Neural progenitor cell (in vitro differentiated cells): ENCODE data around the gene KCNH2.
"Not testable (repeated sequence)": the region's sequence is repeated elsewhere in the genome, so short reads cannot be mapped to it uniquely, and the experiment has no call there.

Experiments
- EZH2 ChIP-seq: fragments of 200-600 bp; sonication (generic); IDR thresholded peaks from 2 replicates; pipeline ENCODE4 v1.6.1; 2017; ENCODE audit warnings: antibody characterized with exemption, mild to moderate bottlenecking, moderate library complexity
- TF ChIP-seq, protein P1 (sequence below): fragments of 200-600 bp; sonication (generic); IDR thresholded peaks from 2 replicates; pipeline ENCODE4 v1.5.1; 2017; ENCODE audit warnings: antibody characterized with exemption, mild to moderate bottlenecking

DNA sequence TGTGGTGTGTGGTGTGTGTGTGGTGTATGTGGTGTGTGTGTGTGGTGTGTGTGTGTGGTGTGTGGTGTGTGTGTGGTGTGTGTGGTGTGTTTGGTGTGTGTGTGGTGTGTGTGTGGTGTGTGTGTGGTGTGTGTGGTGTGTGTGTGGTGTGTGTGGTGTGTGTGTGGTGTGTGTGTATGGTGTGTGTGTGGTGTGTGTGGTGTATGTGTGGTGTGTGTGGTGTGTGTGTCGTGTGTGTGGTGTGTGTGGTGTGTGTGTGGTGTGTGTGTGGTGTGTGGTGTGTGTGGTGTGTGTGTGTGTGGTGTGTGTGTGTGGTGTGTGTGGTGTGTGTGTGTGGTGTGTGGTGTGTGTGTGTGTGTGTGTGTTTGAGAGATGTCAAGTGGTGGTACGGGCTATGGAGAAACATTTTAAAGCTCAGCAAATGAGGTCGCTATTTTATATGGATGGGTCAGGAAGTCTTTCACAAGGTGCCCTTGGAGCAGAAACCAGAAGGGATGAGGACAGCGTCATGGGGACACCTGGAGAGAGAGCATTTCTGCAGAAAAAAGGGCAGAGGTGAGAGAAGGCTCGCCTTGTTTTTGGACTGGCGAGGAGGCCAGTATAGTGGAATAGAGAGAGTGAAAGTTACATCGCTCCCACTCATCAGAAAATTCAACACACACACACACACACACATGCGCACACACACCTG is 67.7 kb downstream of the KCNH2 start:
- not testable (repeated sequence) for TF ChIP-seq EZH2
- TF ChIP-seq, protein P1, sequence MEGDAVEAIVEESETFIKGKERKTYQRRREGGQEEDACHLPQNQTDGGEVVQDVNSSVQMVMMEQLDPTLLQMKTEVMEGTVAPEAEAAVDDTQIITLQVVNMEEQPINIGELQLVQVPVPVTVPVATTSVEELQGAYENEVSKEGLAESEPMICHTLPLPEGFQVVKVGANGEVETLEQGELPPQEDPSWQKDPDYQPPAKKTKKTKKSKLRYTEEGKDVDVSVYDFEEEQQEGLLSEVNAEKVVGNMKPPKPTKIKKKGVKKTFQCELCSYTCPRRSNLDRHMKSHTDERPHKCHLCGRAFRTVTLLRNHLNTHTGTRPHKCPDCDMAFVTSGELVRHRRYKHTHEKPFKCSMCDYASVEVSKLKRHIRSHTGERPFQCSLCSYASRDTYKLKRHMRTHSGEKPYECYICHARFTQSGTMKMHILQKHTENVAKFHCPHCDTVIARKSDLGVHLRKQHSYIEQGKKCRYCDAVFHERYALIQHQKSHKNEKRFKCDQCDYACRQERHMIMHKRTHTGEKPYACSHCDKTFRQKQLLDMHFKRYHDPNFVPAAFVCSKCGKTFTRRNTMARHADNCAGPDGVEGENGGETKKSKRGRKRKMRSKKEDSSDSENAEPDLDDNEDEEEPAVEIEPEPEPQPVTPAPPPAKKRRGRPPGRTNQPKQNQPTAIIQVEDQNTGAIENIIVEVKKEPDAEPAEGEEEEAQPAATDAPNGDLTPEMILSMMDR: not testable (repeated sequence)
